ENCODE data around the gene TCP11L1.

Gene TCP11L1

DNA sequence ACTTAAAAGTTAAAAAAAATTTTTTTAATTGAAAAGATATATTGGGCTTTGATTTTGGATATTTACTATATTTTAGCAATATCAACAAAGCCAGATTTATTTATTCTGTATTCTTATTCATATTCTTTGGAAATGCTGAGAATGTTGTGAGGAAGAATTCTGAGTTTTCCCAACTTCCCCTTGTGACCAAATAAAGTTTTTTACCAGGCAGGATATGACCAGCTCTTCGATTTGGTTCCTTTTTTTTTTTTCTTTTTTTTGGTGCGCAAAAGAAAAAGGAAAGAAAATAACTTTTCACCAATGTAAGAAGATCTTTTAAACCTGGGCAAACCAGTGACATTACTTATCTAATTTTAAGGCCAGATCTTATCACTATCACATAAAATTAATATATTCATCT is 12.9 kb downstream of the TCP11L1 start:
- Histone ChIP-seq H3K9ac (ENCODE audit: low read length) (no peak overlapping the region), H3F3A (ENCODE audit: insufficient read depth, low read length) (no peaks in the 10 kb centered on the region), H4K20me1 (ENCODE audit: insufficient read depth, low read length) (no peaks in the 10 kb centered on the region), H3K9me3 (replicated peaks; ENCODE audit: insufficient read depth, low read length) (no peaks in the 10 kb centered on the region), H3K27ac (ENCODE audit: low read length) (no peak overlapping the region), H3K4me2 (ENCODE audit: low read depth, low read length) (no peak overlapping the region), H3K4me3 (ENCODE audit: low read length) (no peak overlapping the region), H3K79me2 (ENCODE audit: low read length) (no peaks in the 10 kb centered on the region), H3K9me2 (replicated peaks; ENCODE audit: insufficient read depth, low read length) (no peaks in the 10 kb centered on the region), H3K36me3 (replicated peaks; ENCODE audit: insufficient read depth, low read length) (no peaks in the 10 kb centered on the region), H3K4me1 (ENCODE audit: low read length) (no peaks in the 10 kb centered on the region), H2AFZ (ENCODE audit: low read length) (no peak overlapping the region), H3K27me3 (replicated peaks; ENCODE audit: insufficient read depth, low read length) (no peaks in the 10 kb centered on the region)
- no peak for TF ChIP-seq EZH2phosphoT487 (IDR thresholded peaks at IDR 0.05; ENCODE audit: low read length)
- no peak for DNase-seq

DNA sequence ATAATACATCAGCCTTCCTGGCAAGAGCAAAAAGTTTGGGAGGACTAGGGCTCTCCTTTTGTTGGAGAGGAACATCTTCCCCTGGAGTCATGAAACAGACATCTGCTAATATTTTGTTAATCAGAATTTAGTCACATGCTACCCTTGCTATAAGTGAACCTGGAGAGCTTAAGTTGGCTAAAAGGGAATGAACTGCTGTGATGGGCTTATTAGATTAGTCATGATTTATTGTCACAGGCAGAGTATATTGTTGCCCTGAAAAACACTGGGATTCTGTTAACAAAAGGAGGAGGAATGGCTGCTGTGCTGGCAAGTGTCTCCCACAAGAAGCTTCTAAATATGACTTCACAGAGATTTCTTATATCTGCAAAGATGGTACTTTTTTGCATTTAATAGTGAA is 16.0 kb downstream of the TCP11L1 start:
- no peaks in the 10 kb centered on the region for H3K79me2 ChIP-seq (ENCODE audit: low read length)
- no peak overlapping the region for H3K27ac ChIP-seq (ENCODE audit: low read length)
- H3K4me3 ChIP-seq (ENCODE audit: low read length) = no peak overlapping the region
- no peak overlapping the region for H2AFZ ChIP-seq (ENCODE audit: low read length)
- H3K4me2 ChIP-seq (ENCODE audit: low read depth, low read length) = no peak overlapping the region
- no peaks in the 10 kb centered on the region for H3K9me3 ChIP-seq (replicated peaks; ENCODE audit: insufficient read depth, low read length)
- no peaks in the 10 kb centered on the region for H3F3A ChIP-seq (ENCODE audit: insufficient read depth, low read length)
- no peak for TF ChIP-seq EZH2phosphoT487 (IDR thresholded peaks at IDR 0.05; ENCODE audit: low read length)
- TF ChIP-seq EZH2 (optimal IDR thresholded peaks at IDR 0.05; ENCODE audit: low read depth, low read length) = no peak
- TF ChIP-seq, protein P1, sequence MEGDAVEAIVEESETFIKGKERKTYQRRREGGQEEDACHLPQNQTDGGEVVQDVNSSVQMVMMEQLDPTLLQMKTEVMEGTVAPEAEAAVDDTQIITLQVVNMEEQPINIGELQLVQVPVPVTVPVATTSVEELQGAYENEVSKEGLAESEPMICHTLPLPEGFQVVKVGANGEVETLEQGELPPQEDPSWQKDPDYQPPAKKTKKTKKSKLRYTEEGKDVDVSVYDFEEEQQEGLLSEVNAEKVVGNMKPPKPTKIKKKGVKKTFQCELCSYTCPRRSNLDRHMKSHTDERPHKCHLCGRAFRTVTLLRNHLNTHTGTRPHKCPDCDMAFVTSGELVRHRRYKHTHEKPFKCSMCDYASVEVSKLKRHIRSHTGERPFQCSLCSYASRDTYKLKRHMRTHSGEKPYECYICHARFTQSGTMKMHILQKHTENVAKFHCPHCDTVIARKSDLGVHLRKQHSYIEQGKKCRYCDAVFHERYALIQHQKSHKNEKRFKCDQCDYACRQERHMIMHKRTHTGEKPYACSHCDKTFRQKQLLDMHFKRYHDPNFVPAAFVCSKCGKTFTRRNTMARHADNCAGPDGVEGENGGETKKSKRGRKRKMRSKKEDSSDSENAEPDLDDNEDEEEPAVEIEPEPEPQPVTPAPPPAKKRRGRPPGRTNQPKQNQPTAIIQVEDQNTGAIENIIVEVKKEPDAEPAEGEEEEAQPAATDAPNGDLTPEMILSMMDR (IDR thresholded peaks at IDR 0.05; ENCODE audit: low read length) = no peak
- H3K36me3 ChIP-seq (replicated peaks; ENCODE audit: insufficient read depth, low read length) = no peaks in the 10 kb centered on the region; the same call in 1 of the 2 replicates
- no peaks in the 10 kb centered on the region for H3K4me1 ChIP-seq (ENCODE audit: low read length)
- no peaks in the 10 kb centered on the region for H3K27me3 ChIP-seq (replicated peaks; ENCODE audit: insufficient read depth, low read length)
- no peaks in the 10 kb centered on the region for H4K20me1 ChIP-seq (ENCODE audit: insufficient read depth, low read length)
- no peak overlapping the region for H3K9ac ChIP-seq (ENCODE audit: low read length)
- no peak for DNase-seq
- H3K9me2 ChIP-seq (replicated peaks; ENCODE audit: insufficient read depth, low read length) = no peaks in the 10 kb centered on the region

DNA sequence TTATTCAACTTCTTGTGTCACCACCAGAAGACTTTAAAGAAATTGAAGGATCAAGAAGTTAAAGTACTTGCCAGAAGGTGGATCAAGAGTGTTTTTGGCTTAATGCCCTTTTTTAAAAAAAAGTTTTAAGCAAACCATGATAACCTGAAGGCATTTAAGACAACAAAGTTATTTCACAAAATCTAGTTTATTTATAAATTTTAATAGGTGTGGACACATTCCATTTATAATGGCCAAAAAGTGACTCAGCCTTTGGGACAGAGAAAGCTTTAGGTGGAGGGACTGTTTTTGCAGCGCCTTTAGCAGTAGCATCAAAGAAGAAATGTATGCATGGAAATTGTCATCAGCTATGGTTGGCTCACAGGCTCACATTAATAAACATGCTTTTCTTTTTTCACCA is 17.9 kb downstream of the TCP11L1 start:
- Histone ChIP-seq H3K79me2 (ENCODE audit: low read length) (no peaks in the 10 kb centered on the region), H3K9me3 (replicated peaks; ENCODE audit: insufficient read depth, low read length) (no peaks in the 10 kb centered on the region), H3K4me2 (ENCODE audit: low read depth, low read length) (no peak overlapping the region), H3K4me3 (ENCODE audit: low read length) (no peak overlapping the region), H3K4me1 (ENCODE audit: low read length) (no peaks in the 10 kb centered on the region), H3K9ac (ENCODE audit: low read length) (no peak overlapping the region), H3K36me3 (replicated peaks; ENCODE audit: insufficient read depth, low read length) (no peaks in the 10 kb centered on the region; the same call in 1 of the 2 replicates), H3K27me3 (replicated peaks; ENCODE audit: insufficient read depth, low read length) (no peaks in the 10 kb centered on the region), H2AFZ (ENCODE audit: low read length) (no peak overlapping the region), H3K9me2 (replicated peaks; ENCODE audit: insufficient read depth, low read length) (no peaks in the 10 kb centered on the region), H3K27ac (ENCODE audit: low read length) (no peak overlapping the region), H4K20me1 (ENCODE audit: insufficient read depth, low read length) (no peaks in the 10 kb centered on the region), H3F3A (ENCODE audit: insufficient read depth, low read length) (no peaks in the 10 kb centered on the region)
- no peak for DNase-seq
- no peak for TF ChIP-seq EZH2 (optimal IDR thresholded peaks at IDR 0.05; ENCODE audit: low read depth, low read length)
- TF ChIP-seq EZH2phosphoT487 (IDR thresholded peaks at IDR 0.05; ENCODE audit: low read length) = no peak
- TF ChIP-seq, protein P1 (IDR thresholded peaks at IDR 0.05; ENCODE audit: low read length) = no peak

DNA sequence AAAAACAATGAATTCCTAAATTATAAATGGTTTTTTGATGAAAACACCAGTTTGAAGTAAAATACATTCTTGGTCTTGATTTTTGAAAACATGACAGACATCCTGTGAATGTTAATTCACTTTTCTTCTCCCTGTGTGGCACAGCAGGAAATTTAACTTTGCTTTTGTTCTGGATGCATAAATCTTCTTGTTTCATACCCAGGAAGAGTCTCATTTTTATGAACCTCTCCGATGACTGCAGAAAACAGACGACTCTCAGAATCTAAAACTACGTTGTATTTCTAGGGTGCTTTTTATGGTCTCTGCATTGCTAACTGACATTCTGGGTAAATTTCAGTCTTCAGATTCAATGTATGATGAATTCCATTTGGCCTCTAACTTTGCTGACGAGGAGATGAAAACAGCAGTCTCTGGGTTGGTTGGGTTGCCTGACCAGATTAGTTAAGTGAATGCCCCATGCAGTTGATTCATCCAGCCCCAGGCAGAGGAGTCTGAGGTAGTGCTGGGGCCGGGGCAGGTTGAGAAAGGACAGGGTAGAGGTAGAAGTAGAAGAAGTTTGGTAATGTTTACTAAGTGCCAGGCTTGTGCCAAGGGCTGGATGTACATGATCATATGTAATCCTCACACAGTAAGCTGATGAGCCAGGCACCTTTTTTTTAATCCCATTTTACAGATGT is 20.1 kb downstream of the TCP11L1 start:
- H3K9me2 ChIP-seq (replicated peaks; ENCODE audit: insufficient read depth, low read length) = no peaks in the 10 kb centered on the region
- DNase-seq = no peak
- H3K9ac ChIP-seq (ENCODE audit: low read length) = no peak overlapping the region
- H3K27me3 ChIP-seq (replicated peaks; ENCODE audit: insufficient read depth, low read length) = no peaks in the 10 kb centered on the region
- no peaks in the 10 kb centered on the region for H3K4me1 ChIP-seq (ENCODE audit: low read length)
- no peaks in the 10 kb centered on the region for H3K9me3 ChIP-seq (replicated peaks; ENCODE audit: insufficient read depth, low read length)
- no peak overlapping the region for H3K4me2 ChIP-seq (ENCODE audit: low read depth, low read length)
- no peaks in the 10 kb centered on the region for H3F3A ChIP-seq (ENCODE audit: insufficient read depth, low read length)
- H4K20me1 ChIP-seq (ENCODE audit: insufficient read depth, low read length) = no peaks in the 10 kb centered on the region
- TF ChIP-seq EZH2phosphoT487 (IDR thresholded peaks at IDR 0.05; ENCODE audit: low read length) = no peak
- TF ChIP-seq EZH2 (optimal IDR thresholded peaks at IDR 0.05; ENCODE audit: low read depth, low read length) = no peak
- TF ChIP-seq, protein P1 (IDR thresholded peaks at IDR 0.05; ENCODE audit: low read length) = no peak
- no peaks in the 10 kb centered on the region; the same call in 1 of the 2 replicates for H3K36me3 ChIP-seq (replicated peaks; ENCODE audit: insufficient read depth, low read length)
- no peak overlapping the region for H2AFZ ChIP-seq (ENCODE audit: low read length)
- no peaks in the 10 kb centered on the region for H3K79me2 ChIP-seq (ENCODE audit: low read length)
- H3K27ac ChIP-seq (ENCODE audit: low read length) = no peak overlapping the region
- H3K4me3 ChIP-seq (ENCODE audit: low read length) = no peak overlapping the region

All from MM.1S (cell line).